Keratinocyte (primary cell): ENCODE measurements around the gene NIPBL. TPM values are rescaled to one million over a fixed set of nuclear protein-coding genes. Genes with fewer than 3 reads are reported as not detected.
"Not testable (repeated sequence)": the region's sequence is repeated elsewhere in the genome, so short reads cannot be mapped to it uniquely, and the experiment has no call there.

ENCODE experiments used
- DNase-seq: peaks from one replicate; pipeline ENCODE4 v3.0.0-alpha.2; 2011; ENCODE audit warnings: low read depth, missing footprints, low spot score
- FAIRE-seq: peaks from 2 replicates; lab custom pipeline; 2011; peaks lifted over from hg19 to GRCh38; lab: Jason Lieb, UNC
- H2AFZ ChIP-seq: 2 replicates; pipeline ENCODE4 v1.6.0; 2012; ENCODE audit warnings: low read length, control low read depth, inconsistent platforms; ENCODE audit not compliant: control insufficient read depth
- H3K27ac ChIP-seq: 2 replicates; pipeline ENCODE4 v1.5.1; 2011; ENCODE audit warnings: low read length; ENCODE audit not compliant: control insufficient read depth, insufficient read depth
- H3K27me3 ChIP-seq: 3 replicates; pipeline ENCODE4 v1.6.0; 2011; ENCODE audit warnings: low read length; ENCODE audit not compliant: control insufficient read depth, insufficient read depth; ENCODE audit errors: extremely low read depth
- H3K36me3 ChIP-seq, 2 experiments: 2 replicates in 1 of 2; 3 replicates in 1 of 2; pipeline ENCODE4 v1.5.1; 2011; ENCODE audit warnings: low read length in 2 of 2, mild to moderate bottlenecking in 1 of 2; ENCODE audit not compliant: control insufficient read depth in 2 of 2, insufficient read depth in 2 of 2; ENCODE audit errors: extremely low read depth in 1 of 2
- H3K4me1 ChIP-seq: 3 replicates; pipeline ENCODE4 v1.5.1; 2011; ENCODE audit warnings: low read length; ENCODE audit not compliant: control insufficient read depth, insufficient read depth; ENCODE audit errors: extremely low read depth
- H3K4me2 ChIP-seq: 3 replicates; pipeline ENCODE4 v1.6.0; 2011; ENCODE audit warnings: low read depth, low read length; ENCODE audit not compliant: control insufficient read depth, insufficient read depth; ENCODE audit errors: extremely low read depth
- H3K4me3 ChIP-seq, 3 experiments: fragments of 200-600 bp in 1 of 3; sonication (generic) in 1 of 3; 2 replicates in 2 of 3; 3 replicates in 1 of 3; pipeline ENCODE4 v1.5.1; 2011 to 2016; ENCODE audit warnings: low read length in 3 of 3, mild to moderate bottlenecking in 3 of 3, control low read depth in 2 of 3, inconsistent platforms in 1 of 3, low read depth in 1 of 3, mixed read lengths in 1 of 3, mixed run types in 1 of 3, moderate library complexity in 1 of 3; ENCODE audit not compliant: control insufficient read depth in 2 of 3, insufficient read depth in 2 of 3; ENCODE audit errors: extremely low read depth in 1 of 3
- H3K79me2 ChIP-seq: 2 replicates; pipeline ENCODE4 v1.6.0; 2012; ENCODE audit warnings: low read length; ENCODE audit not compliant: control insufficient read depth, insufficient read depth
- H3K9ac ChIP-seq: 3 replicates; pipeline ENCODE4 v1.6.0; 2011; ENCODE audit warnings: low read length; ENCODE audit not compliant: control insufficient read depth, insufficient read depth; ENCODE audit errors: extremely low read depth
- H3K9me1 ChIP-seq: 3 replicates; pipeline ENCODE4 v1.6.0; 2011; ENCODE audit warnings: low read length; ENCODE audit not compliant: control insufficient read depth, insufficient read depth; ENCODE audit errors: extremely low read depth
- H3K9me3 ChIP-seq: 2 replicates; pipeline ENCODE4 v1.5.1; 2012; ENCODE audit warnings: low read depth, low read length; ENCODE audit not compliant: control insufficient read depth
- H4K20me1 ChIP-seq: 3 replicates; pipeline ENCODE4 v1.6.0; 2011; ENCODE audit warnings: low read length; ENCODE audit not compliant: control insufficient read depth, insufficient read depth; ENCODE audit errors: extremely low read depth
- CTCF ChIP-seq, 3 experiments: IDR thresholded peaks in 1 of 3; conservative IDR thresholded peaks in 1 of 3; optimal IDR thresholded peaks in 1 of 3; 2 replicates in 2 of 3; 3 replicates in 1 of 3; pipeline versions ENCODE3 to v1.5.1; 2011; ENCODE audit warnings: low read length in 3 of 3, mild to moderate bottlenecking in 3 of 3, moderate library complexity in 2 of 3, control low read depth in 1 of 3, inconsistent platforms in 1 of 3; ENCODE audit not compliant: insufficient read depth in 2 of 3; ENCODE audit errors: extremely low read depth in 1 of 3
- EZH2 ChIP-seq: IDR thresholded peaks from one replicate; pipeline ENCODE4 v1.6.1; 2012; ENCODE audit warnings: inconsistent platforms, mild to moderate bottlenecking, low read length, moderate library complexity
- dilution Hi-C: fragments of 300-500 bp; cut with MboI; formaldehyde crosslinking; loops from one replicate; pipeline ENCODE4 v1.7.0; 2020; ENCODE audit warnings: low sequenced_read_pairs; ENCODE audit not compliant: extremely low pct_ligation_motif_present
- polyA plus RNA-seq, 5 experiments: library from polyadenylated mRNA; depleted of rRNA in 3 of 5; stranded (reverse) in 3 of 5; stranded (forward) in 1 of 5; unstranded in 1 of 5; fragments of >200 nt; gene quantifications; 1 replicate in 1 of 5; 2 replicates in 3 of 5; 3 replicates in 1 of 5; pipeline versions ENCODE4 v1.2.1 to v1.2.3, GENCODE V29; 2011 to 2012; ENCODE audit warnings: missing spikeins in 2 of 5, low read depth in 1 of 5, low replicate concordance in 1 of 5

Gene NIPBL
- polyA plus RNA-seq, 1 donor (not counting 4 experiments of a cell fraction or from before 2014, with no cell fraction given), result 23.4 TPM

DNA sequence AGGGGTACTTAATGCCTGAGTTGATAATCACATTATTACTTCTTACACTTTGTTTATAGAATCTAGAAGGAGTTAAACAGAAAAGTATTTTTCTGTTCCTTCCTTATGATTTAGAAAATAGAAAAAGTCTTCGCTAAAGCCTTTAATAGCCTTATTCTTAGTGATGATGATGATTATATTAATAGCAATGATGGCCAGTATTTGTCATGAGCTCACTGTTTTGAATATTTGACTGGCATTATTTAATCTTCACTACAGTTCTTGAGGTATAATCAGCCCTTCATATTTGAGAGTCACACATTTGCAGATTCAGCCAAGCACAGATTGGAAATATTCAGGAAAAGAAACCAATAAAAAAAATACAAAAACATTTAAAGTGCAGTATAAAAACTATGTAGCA lies 23.3 kb downstream of the NIPBL start:
- FAIRE-seq (no peak), DNase-seq (no peak)
- Histone ChIP-seq H3K27ac (no peak overlapping the region), H3K9me3 (no peaks in the 10 kb centered on the region), H3K79me2 (peaks cover 96% of the 10 kb centered on the region), H3K9ac (no peak overlapping the region), H3K9me1 (no peaks in the 10 kb centered on the region), H3K4me1 (no peaks in the 10 kb centered on the region), H4K20me1 (peaks cover 16% of the 10 kb centered on the region), H3K36me3 (peaks cover 0 to 2% of the 10 kb centered on the region in 2 experiments), H3K4me2 (no peak overlapping the region), H3K4me3 (no peak overlapping the region), H3K27me3 (no peaks in the 10 kb centered on the region), H2AFZ (no peak overlapping the region)
- dilution Hi-C loops, result no loop called here
- TF ChIP-seq EZH2, result no peak
- no peak for TF ChIP-seq CTCF (optimal IDR thresholded peaks at IDR 0.05 in 1 of 3, IDR thresholded peaks at IDR 0.05 in 1 of 3, conservative IDR thresholded peaks at IDR 0.05 in 1 of 3; ENCODE audit: extremely low read depth in 1 of 3, insufficient read depth in 2 of 3, low read length in 3 of 3)

DNA sequence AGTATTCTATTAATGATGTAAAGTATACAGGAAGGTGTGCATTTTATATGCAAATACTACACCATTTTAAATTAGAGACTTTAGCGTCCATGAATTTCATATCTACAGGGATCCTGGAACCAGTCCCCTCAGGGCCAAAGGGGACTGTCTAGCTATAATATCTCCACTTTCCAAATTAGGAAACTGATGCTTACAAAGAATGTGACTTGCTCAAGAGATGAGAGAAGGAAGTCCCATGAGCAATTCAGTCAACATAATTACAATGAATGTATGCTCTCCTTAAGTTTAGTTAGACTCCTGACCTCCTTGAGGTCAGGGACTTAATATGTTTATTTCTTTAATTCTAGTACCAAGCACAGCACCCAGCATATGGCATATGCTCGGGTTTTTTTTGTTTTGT lies 23.7 kb downstream of the NIPBL start:
- DNase-seq, result no peak
- peaks cover 16% of the 10 kb centered on the region for H4K20me1 ChIP-seq
- TF ChIP-seq CTCF (optimal IDR thresholded peaks at IDR 0.05 in 1 of 3, IDR thresholded peaks at IDR 0.05 in 1 of 3, conservative IDR thresholded peaks at IDR 0.05 in 1 of 3; ENCODE audit: extremely low read depth in 1 of 3, insufficient read depth in 2 of 3, low read length in 3 of 3) (no peak), EZH2 (no peak)

DNA sequence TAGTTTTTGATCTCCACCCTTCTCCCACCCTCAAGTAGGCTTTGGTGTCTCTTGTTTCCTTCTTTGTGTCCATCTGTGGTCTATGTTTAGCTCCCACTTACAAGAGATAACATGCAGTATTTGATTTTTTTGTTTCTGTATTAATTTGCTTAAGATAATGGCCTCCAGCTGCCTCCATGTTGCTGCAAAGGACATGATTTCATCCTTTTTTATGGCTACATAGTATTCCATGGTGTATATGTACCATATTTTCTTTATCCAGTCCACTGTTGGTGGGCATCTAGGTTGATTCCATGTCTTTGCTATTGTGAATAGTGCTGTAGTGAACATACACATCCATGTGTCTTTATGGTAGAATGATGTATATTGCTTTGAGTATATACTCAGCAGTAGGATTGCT lies 24.5 kb downstream of the NIPBL start:
- H3K9me3 ChIP-seq, H3K36me3 ChIP-seq, H3K9ac ChIP-seq, H3K4me1 ChIP-seq, FAIRE-seq, H3K27me3 ChIP-seq, H3K4me3 ChIP-seq, H3K9me1 ChIP-seq, H2AFZ ChIP-seq, H3K4me2 ChIP-seq, DNase-seq, dilution Hi-C loops, H3K27ac ChIP-seq: not testable (repeated sequence)
- Histone ChIP-seq H4K20me1 (peaks cover 13% of the 10 kb centered on the region), H3K79me2 (peaks cover 93% of the 10 kb centered on the region)

More for the DNA sequence above, 23.7 kb downstream of the NIPBL start:
- H3K4me2 ChIP-seq, result no peak overlapping the region
- dilution Hi-C loops, result no loop called here
- no peak overlapping the region for H3K27ac ChIP-seq
- peaks cover 0 to 2% of the 10 kb centered on the region in 2 experiments for H3K36me3 ChIP-seq
- no peak overlapping the region for H2AFZ ChIP-seq
- H3K4me3 ChIP-seq, result no peak overlapping the region
- H3K79me2 ChIP-seq, result peaks cover 96% of the 10 kb centered on the region
- no peaks in the 10 kb centered on the region for H3K9me3 ChIP-seq
- H3K9ac ChIP-seq, result no peak overlapping the region
- H3K4me1 ChIP-seq, result no peaks in the 10 kb centered on the region
- no peaks in the 10 kb centered on the region for H3K27me3 ChIP-seq
- FAIRE-seq, result no peak
- H3K9me1 ChIP-seq, result no peaks in the 10 kb centered on the region
